Vagina (tissue), 2 donors: ENCODE data around the gene RNF213.

Source experiments
- CTCF ChIP-seq, 3 experiments: fragments of 450-650 bp in 2 of 3; fragments of 200-600 bp in 1 of 3; sonication (generic) in 1 of 3; IDR thresholded peaks; one replicate each; pipeline ENCODE4 v1.5.1; 2017 to 2019; ENCODE audit warnings: antibody characterized with exemption in 3 of 3, mild to moderate bottlenecking in 2 of 3, moderate library complexity in 2 of 3
- POLR2A ChIP-seq, 2 donors: fragments of 450-650 bp; IDR thresholded peaks; one replicate each; pipeline ENCODE4 v1.6.1; 2017; ENCODE audit warnings: antibody characterized with exemption in 2 of 2, mild to moderate bottlenecking in 2 of 2, moderate library complexity in 2 of 2
- POLR2AphosphoS5 ChIP-seq, 2 donors: sonication (generic); formaldehyde crosslinking; IDR thresholded peaks; one replicate each; pipeline ENCODE4 v1.9.0; 2017; ENCODE audit warnings: antibody characterized with exemption in 2 of 2, mild to moderate bottlenecking in 2 of 2, low read depth in 1 of 2; ENCODE audit not compliant: insufficient read depth in 1 of 2

GRCh38 chr17:80413771-80414507, 153.3 kb downstream of the RNF213 start:
- TF ChIP-seq POLR2A (IDR thresholded peaks at IDR 0.05): no peak
- no peak for TF ChIP-seq POLR2AphosphoS5 (IDR thresholded peaks at IDR 0.05; ENCODE audit: insufficient read depth in 1 of 2, low read depth in 1 of 2)
- TF ChIP-seq CTCF (IDR thresholded peaks at IDR 0.05): no peak
